ENCODE results near the gene ZNRD2. TPM values are rescaled to one million over a fixed set of nuclear protein-coding genes. Genes with fewer than 3 reads are reported as not detected.

The ZNRD2 gene
- total RNA-seq, 2 donors from 2014 or later: 39.2 to 66.9 TPM

DNA sequence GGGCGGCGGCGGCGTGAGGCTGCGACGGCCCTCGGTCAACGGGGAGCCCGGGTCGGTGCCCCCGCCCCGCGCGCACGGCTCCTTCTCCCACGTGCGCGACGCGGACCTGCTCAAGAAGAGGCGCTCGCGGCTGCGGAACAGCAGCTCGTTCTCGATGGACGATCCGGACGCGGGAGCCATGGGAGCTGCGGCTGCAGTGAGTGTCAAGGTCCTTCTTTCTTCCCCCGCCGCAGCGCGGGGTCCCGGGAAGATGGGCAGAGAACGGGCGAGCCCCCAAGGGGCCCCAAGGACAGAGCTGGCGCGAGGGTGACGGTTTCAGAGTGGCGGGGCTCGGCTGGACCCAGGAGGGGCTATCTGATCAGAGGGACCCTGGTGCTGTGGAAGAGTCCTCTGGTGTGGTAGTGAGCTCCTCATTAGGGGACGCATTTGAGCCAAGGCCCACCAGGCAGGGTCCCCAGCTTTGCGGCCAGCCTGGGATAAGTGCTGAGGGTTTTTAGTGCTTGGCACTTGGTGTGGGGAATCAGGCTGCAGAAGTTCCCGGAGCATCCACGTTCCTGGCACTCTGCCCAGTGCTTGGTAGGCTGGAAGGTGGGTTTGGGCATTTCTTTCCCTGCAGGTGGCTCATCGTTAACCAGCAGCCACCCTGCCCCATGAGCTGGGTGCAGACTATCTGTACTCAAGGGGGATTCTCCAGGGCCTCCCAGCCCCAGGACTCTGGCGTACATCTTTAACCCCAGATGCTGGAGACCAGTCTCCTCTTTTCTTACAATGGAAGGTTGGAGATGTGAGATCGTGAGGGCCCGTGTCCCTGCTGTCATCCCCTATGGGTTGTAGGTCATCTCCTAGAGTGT lies 15.3 kb downstream of the ZNRD2 start:
- Histone ChIP-seq H3K4me3 (no peak overlapping the region), H3K9me3 (no peaks in the 10 kb centered on the region), H3K27ac (no peak overlapping the region), H3K36me3 (replicated peaks in 1 of 2; ENCODE audit: insufficient read depth in 1 of 2, low read depth in 2 of 2) (peaks cover 0 to 1% of the 10 kb centered on the region in 2 donors), H3K27me3 (no peaks in the 10 kb centered on the region), H3K4me1 (no peaks in the 10 kb centered on the region)
- DNase-seq (no peak), ATAC-seq (no peak)
- intact Hi-C loops (cut with DNase I): no loop called here
- WGBS, 2 donors: 58 to 71% methylated on average over 23 to 35 of the region's 51 CpGs
- TF ChIP-seq CTCF (IDR thresholded peaks at IDR 0.05): no peak

GRCh38 chr11:65586247-65586630 lies 16.0 kb downstream of the ZNRD2 start:
- 77 to 82% methylated on average over 3 to 4 of the region's 4 CpGs for WGBS, 2 donors
- no peak for TF ChIP-seq POLR2A (IDR thresholded peaks at IDR 0.05)
- no peak for TF ChIP-seq CTCF (IDR thresholded peaks at IDR 0.05)
- H3K36me3 ChIP-seq (replicated peaks in 1 of 2; ENCODE audit: insufficient read depth in 1 of 2, low read depth in 2 of 2): no peaks in the 10 kb centered on the region
- ATAC-seq (no peak), DNase-seq (no peak)
- intact Hi-C loops (cut with DNase I): no loop called here
- H3K4me3 ChIP-seq: no peak overlapping the region
- no peak overlapping the region for H3K27ac ChIP-seq
- no peaks in the 10 kb centered on the region for H3K9me3 ChIP-seq
- no peaks in the 10 kb centered on the region for H3K27me3 ChIP-seq
- H3K4me1 ChIP-seq: no peaks in the 10 kb centered on the region

DNA sequence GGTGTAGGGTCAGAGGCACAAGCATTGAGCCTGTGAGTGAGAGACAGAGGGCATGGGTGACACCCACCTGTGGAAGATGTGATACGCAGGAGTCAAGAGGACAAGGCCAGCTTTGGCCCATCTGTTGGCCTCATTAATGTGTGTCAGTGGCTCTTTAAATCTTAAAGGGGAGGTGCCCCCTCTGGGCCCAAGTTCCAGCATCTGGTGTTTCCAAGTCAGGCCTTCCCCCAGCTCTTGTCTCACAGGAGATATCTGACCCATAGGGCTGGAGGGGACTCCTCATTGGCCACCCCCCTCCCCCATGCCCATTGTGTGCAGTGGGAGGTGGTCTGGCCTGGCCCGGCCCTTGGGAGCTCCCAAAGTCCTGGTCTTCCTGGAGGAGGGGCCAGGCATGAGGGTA lies 16.4 kb downstream of the ZNRD2 start:
- no peak overlapping the region for H3K27ac ChIP-seq
- DNase-seq: no peak
- ATAC-seq: no peak
- whole genome bisulfite sequencing, 2 donors: 83% methylated on average over 2 of the region's 2 CpGs; no CpG with 5 or more reads in 1 of the 2 donors
- H3K4me1 ChIP-seq: no peaks in the 10 kb centered on the region
- H3K27me3 ChIP-seq: no peaks in the 10 kb centered on the region
- no peak overlapping the region for H3K4me3 ChIP-seq
- TF ChIP-seq CTCF (IDR thresholded peaks at IDR 0.05): no peak
- TF ChIP-seq POLR2A (IDR thresholded peaks at IDR 0.05): no peak
- intact Hi-C loops (cut with DNase I): no loop called here
- no peaks in the 10 kb centered on the region for H3K9me3 ChIP-seq
- H3K36me3 ChIP-seq (replicated peaks in 1 of 2; ENCODE audit: insufficient read depth in 1 of 2, low read depth in 2 of 2): no peaks in the 10 kb centered on the region

DNA sequence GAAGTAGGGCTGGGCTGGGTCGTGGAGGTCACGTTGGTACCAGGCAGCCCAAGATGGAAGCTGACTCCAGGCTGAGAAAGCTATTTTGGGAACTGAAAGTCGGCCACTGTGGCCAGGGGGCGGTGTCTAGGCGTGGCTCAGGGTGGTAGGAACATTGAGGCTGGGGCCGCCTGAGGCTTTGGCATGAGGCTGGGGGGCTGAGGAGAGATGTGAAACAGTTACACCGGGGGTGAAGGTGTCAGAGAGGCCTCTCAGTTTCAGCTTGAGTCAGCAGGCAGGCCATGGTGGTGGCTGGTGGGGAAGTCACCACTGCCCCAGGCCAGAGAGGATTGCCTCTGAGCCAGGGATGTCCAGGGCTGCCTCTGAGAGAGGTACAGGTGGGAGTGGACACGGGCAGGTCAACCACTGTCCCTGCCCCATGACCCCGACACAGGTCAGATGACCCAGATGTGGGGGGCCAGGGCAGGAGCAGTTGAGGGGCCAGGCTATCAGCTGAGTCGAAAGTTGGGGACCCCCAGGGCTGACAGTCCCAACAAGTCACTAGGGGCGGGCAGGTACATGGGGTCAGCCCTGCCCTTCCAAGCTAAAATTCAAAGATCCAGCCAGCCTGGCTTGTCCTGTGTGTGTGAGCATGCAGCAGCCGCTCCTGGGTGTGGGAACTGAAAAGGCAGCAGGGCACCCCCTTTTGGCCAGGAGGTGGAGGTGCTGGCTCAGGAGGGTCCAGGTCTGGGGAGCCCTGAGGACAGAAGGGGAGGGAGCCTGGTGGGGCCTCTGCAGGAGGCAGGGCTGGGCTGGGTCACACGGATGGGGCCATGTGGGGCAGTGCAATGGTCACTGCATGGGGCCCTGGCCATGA lies 18.1 kb downstream of the ZNRD2 start:
- peak overlapping the region in 1 of 4 donors; percentile 58 for H3K27ac ChIP-seq
- DNase-seq (peak; percentile 72 to 80 (median 76)), ATAC-seq (peak; percentile 65)
- WGBS, 2 donors: 42 to 50% methylated on average over 11 to 12 of the region's 13 CpGs
- no peaks in the 10 kb centered on the region for H3K27me3 ChIP-seq
- H3K36me3 ChIP-seq (replicated peaks in 1 of 2; ENCODE audit: insufficient read depth in 1 of 2, low read depth in 2 of 2): no peaks in the 10 kb centered on the region
- H3K4me3 ChIP-seq: no peak overlapping the region
- TF ChIP-seq POLR2A (IDR thresholded peaks at IDR 0.05) (no peak), CTCF (IDR thresholded peaks at IDR 0.05) (peak; percentile 43 to 70 (median 63))
- intact Hi-C loops (cut with DNase I): no loop called here
- H3K4me1 ChIP-seq: peaks cover 14% of the 10 kb centered on the region
- H3K9me3 ChIP-seq: no peaks in the 10 kb centered on the region
